GM13976 (cell line): ENCODE results near the gene CPA5.
"Not testable (repeated sequence)": the region's sequence is repeated elsewhere in the genome, so short reads cannot be mapped to it uniquely, and the experiment has no call there.

Experiments
- DNase-seq: peaks from one replicate; pipeline ENCODE4 v3.0.0; 2012; ENCODE audit warnings: low spot score
- in situ Hi-C: fragments of 300-500 bp; cut with MboI; formaldehyde crosslinking; loops from one replicate; pipeline ENCODE4 v1.12.0; 2022; ENCODE audit warnings: low sequenced_read_pairs, mixed read lengths, inconsistent platforms; ENCODE audit not compliant: unreplicated experiment
- TF ChIP-seq, protein P1 (sequence below): IDR thresholded peaks from 2 replicates; pipeline ENCODE4 v1.5.1; 2012; ENCODE audit warnings: borderline replicate concordance, mild to moderate bottlenecking; ENCODE audit not compliant: insufficient read depth; ENCODE audit errors: extremely low read depth, missing control alignments, control extremely low read depth

The CPA5 gene

DNA sequence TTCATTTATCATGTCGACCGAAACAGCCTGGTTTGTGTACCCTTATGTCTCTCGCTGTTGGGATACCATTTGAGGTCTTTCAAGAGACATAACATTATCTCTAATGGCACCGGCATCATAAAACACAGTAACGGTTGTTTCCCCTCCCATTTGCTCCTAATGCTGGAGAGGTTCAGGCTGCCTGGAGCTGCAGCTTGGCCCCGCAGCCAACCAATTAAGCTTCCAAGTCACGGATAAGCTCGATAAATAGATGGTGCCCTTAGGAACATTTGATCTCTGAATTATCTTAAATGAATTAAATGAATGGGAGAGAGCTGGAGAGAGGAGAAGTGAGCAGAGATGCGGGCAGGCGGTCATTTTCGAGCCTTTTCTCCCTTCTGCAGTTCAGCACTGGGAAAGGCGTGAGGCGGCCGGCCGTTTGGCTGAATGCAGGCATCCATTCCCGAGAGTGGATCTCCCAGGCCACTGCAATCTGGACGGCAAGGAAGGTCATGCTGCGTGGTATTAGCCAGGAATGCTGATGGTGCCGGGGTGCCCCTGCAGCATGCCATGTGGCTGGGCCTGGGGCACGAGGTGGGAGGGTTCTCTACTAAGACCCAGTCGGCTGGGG, 39.1 kb upstream of the CPA5 start:
- TF ChIP-seq, protein P1, sequence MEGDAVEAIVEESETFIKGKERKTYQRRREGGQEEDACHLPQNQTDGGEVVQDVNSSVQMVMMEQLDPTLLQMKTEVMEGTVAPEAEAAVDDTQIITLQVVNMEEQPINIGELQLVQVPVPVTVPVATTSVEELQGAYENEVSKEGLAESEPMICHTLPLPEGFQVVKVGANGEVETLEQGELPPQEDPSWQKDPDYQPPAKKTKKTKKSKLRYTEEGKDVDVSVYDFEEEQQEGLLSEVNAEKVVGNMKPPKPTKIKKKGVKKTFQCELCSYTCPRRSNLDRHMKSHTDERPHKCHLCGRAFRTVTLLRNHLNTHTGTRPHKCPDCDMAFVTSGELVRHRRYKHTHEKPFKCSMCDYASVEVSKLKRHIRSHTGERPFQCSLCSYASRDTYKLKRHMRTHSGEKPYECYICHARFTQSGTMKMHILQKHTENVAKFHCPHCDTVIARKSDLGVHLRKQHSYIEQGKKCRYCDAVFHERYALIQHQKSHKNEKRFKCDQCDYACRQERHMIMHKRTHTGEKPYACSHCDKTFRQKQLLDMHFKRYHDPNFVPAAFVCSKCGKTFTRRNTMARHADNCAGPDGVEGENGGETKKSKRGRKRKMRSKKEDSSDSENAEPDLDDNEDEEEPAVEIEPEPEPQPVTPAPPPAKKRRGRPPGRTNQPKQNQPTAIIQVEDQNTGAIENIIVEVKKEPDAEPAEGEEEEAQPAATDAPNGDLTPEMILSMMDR: no peak
- no peak for DNase-seq
- in situ Hi-C loops: no loop called here

DNA sequence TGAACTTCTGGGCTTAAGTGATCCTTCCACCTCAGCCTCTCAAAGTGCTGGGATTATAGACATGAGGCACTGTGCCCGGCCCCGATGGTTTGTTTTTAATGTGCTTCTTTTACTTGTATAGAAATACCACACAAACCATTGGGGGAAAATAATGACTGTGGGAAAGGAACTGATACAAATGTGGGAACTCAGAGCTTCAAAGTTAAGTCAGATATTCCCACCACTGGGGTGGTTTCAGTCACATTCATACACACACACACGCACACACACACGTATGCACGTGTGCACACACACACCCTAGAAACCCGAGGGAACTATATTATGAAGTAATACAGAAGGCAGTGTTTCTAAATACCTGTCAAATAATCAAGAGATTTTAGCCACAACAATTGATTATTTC, 34.6 kb upstream of the CPA5 start:
- DNase-seq: peak; percentile 55
- TF ChIP-seq, protein P1: no peak
- in situ Hi-C loops: no loop called here

DNA sequence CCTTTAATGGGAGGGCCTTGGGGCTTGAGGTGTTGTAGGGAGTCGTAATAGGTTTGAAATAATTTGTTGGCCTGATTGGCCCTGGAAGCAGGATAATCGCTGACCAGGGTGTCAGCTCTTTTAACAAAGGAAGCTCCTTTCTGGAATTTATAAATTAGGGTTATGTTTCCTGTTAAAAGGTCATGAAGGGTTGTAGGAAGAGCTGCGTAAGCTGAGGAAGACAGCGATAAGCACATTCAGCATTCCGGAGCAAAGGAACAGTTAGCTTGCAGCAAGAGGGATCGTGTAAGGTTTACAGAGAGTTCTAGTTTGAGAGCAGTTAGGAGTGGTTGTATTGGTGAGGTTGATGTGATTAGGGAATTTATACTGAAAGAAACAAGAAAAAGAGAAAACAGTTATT, 30.3 kb upstream of the CPA5 start:
- in situ Hi-C loops: no loop called here

DNA sequence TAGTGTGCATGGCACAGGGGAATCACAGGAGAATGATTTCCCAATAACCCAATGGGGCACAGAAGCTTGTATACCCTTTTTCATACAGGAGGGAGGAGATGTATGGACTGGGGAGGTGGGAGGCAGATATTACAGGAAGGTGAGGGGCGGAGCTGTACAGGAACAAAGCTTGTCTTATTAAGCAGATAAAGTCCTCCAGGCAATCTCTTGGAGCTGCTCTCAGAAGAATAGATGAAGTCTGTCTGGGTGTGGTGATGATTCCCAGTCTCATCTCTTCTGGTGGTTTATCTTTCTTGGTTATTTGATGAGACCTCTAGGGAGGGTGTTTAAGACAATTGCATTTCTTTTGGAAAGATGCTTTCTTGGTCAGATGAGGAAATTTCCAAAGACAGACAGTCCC, 25.1 kb upstream of the CPA5 start:
- in situ Hi-C loops: no loop called here
- TF ChIP-seq, protein P1: no peak
- DNase-seq: no peak

More for the DNA sequence above, 30.3 kb upstream of the CPA5 start:
- TF ChIP-seq, protein P1: no peak
- no peak for DNase-seq

DNA sequence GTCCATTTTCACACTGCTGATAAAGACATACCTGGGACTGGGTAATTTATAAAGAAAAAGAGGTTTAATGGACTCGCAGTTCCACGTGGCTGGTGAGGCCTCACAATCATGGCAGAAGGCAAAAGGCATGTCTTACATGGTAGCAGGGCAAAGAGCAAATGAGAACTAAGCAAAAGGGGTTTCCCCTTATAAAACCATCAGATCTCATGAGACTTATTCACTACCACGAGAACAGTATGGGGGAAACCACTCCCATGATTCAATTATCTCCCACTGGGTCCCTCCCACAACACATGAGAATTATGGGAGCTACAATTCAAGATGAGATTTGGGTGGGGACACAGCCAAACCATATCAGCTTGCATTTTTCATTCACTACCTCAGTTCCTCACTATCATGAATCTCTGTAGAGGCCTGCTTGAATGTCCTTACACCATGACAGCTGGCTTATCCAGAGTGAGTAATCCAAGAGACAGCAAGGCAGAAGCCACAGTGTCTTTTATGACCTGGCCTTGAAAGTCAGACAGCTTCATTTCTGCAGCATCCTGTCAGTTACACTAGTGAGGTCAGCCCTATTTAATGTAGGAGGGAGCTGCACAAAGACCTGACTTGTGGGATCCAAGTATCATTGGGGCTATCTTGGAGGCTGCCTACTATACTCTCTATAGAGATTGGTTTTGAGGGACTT, 22.9 kb upstream of the CPA5 start:
- in situ Hi-C loops, DNase-seq: not testable (repeated sequence)

DNA sequence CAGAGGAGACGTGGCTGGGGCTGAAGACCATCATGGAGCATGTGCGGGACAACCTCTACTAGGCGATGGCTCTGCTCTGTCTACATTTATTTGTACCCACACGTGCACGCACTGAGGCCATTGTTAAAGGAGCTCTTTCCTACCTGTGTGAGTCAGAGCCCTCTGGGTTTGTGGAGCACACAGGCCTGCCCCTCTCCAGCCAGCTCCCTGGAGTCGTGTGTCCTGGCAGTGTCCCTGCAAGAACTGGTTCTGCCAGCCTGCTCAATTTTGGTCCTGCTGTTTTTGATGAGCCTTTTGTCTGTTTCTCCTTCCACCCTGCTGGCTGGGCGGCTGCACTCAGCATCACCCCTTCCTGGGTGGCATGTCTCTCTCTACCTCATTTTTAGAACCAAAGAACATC, 22.0 kb upstream of the CPA5 start:
- TF ChIP-seq, protein P1: no peak
- no peak for DNase-seq
- in situ Hi-C loops: no loop called here

DNA sequence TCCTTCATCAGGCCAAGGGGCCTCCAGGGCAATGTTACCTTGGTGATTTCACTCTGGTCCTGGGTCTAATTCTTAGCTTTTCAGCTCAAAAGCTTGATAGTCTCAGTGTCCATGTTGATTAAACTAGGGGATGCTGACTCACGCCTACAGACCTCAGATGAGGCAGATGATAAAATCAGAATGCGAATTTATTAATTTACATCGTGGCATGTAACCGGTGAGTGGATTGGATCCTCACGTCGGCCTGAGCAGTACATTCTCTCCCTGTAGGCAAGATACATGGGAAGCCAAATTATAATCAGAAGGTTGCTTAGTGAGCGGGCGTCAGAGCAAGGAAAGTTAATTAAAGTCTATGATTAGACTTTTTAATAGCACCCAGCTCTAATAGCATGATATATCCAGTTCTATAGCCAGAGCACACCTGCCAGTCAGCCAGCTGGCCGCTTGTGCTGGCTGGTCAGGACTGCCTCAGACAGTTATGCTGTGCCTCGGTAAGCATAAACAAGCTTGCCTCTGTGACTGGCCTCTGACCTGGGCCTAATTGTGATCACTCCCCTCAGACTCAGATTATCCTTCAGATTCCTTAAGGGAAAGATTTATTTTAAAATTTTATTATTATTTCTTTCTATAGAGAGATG, 20.2 kb upstream of the CPA5 start:
- in situ Hi-C loops: no loop called here
- no peak for DNase-seq
- TF ChIP-seq, protein P1: no peak
